Activated naive CD4-positive, alpha-beta T cell treated with Interleukin-2 at 50 U/mL for 16 hours (primary cell): ENCODE results near the gene PGM2.

Source experiments
- DNase-seq: peaks from one replicate; pipeline ENCODE4 v3.0.0-alpha.2; 2020

PGM2 gene

DNA sequence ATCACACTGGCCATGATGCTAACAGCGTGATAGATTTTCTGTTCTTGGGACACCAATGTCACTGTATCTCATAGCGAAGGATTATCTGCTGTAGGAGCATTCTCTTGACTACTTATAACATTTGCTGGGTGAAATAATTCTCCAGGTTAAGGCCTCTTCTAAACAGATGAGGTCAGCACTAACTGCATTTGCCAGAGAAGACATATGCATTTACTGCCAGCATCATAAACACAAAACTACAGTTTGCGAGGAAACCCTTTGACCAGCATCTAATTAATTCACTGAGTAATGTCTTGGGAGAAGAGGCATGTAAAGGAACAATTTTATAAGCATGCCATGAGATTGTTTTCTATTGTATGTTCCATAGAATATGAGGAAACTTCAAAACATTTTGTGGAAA is 78.3 kb downstream of the PGM2 start:
- DNase-seq = no peak

DNA sequence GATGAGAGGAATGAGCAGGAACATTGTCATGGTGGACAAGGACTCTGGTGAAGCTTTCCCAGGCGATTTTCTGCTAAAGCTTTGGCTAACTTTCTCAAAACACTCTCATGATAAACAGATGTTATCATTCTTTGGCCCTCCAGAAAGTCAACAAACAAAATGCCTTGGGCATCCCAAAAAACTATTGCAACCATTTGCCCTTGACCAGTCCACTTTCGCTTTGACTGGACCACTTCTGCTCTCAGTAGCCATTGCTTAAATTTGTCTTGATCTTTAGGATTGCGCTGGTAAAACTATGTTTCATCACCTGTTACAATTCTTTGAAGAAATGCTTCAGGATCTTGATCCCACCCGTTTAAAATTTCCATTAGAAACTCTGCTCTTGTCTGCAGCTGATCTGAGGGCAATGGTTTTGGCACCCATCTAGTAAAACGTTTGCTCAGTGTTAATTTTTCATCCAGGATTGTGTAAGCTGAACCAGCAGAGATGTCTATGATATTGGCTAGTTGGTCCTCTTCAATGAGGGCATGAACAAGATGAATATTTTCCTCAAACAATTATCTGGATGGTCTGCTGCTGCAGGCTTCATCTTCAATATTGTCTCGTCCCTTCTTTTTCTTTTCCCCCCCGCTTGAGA is 79.2 kb downstream of the PGM2 start:
- no peak for DNase-seq

DNA sequence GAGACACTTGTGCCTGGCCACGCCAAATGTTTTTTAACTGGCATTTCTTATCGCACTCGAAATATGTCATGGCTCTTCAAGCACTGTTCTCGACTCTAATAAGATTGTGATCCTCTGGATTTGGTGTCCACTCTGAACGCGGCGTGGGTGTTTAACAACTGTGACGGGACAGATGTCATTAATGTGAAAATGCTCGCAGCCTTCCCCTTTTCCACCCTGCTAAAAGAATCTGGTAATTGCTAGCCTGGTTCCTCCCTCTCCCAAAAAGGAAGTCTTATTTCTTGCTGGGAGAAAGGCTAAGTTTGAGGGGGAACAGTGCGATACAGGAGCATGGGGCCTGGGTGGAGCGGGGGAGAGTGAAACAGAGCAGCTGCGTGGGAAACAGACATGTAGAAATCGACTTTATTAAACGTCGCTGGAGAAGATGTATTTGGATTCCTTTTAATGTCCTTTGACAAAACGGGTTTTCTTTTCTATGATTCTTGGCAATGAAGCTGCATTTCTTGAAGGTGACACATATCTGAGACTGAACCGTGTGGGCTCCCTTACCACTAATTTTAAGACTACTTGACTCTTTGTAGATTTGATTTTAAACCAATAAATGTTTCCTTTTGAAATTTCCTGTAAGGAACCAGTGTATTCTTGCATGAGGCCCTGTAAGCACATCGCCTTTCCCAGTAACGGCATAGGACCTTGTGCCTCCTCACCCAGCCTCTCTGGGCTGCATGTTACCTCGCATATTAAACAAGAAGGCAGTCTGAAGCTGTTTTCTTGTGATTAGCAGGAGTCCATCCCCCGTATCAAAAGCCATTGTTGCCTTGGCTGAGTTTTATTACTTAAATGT is 82.2 kb downstream of the PGM2 start:
- DNase-seq = no peak

DNA sequence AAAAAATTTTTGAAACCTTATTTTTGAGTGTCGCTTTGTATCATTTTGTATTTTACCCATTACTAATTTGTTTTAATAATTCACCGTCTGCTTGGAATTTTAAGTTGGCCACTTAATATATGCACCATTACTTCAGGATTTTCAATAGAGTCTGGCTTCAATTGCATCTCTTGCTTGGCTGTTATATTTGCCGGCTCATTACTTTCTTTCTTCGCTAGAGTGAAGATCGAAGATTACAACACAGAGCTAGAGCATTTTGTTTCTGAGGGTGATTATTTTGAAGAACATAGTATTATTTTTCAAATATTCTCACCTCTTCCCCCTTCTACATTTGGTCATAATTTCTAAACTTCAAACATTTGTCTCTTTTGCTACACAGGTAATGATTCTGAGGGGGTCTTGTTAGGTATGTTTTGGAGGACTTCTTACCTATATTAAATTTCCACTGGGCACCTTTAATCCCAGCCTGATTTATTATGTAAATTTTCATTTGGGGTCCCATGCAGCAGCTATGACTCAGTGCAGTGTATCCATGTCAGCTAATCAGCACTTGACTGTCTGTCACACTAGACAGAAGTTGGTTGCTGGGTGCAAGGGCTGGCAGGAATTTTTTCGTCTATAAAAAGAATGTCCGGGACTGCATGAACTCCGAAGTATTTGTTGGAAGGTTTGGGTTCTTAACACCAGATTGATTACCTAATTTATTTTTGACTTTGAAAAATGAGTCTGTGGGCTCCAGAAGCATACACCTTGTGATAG is 83.0 kb downstream of the PGM2 start:
- DNase-seq = no peak

DNA sequence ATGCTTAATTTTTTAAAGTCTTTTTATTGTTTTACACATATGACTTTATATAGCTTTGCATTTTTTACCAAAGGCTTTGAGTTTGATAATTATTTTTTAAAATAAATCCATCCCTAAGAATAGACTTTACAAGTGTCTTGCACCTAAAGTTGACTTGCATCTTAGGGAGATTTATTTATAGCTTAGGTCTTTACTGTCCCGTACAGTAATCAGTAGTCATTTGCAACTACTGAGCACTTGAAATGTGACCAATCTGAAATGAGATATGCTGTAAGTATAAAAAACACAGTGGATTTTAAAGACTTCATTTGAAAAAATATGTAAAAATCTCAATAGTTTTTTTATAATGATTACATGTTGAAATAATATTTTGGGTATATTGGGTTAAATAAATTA is 83.6 kb downstream of the PGM2 start:
- DNase-seq = no peak
